Nephron progenitor cell (in vitro differentiated cells): ENCODE measurements around the gene ABHD11.
"Not testable (repeated sequence)": the region's sequence is repeated elsewhere in the genome, so short reads cannot be mapped to it uniquely, and the experiment has no call there.

ENCODE experiments used
- DNase-seq: peaks from one replicate; pipeline ENCODE4 v3.0.0; 2021
- H3K27ac Mint-ChIP-seq: 2 replicates; pipeline ENCODE4 v1.8.0; 2021; ENCODE audit warnings: mild to moderate bottlenecking, moderate library complexity, mixed read lengths
- H3K27me3 Mint-ChIP-seq: 2 replicates; pipeline ENCODE4 v1.8.0; 2021; ENCODE audit warnings: mild to moderate bottlenecking, low read depth, mixed read lengths; ENCODE audit not compliant: poor library complexity
- H3K36me3 Mint-ChIP-seq: 2 replicates; pipeline ENCODE4 v1.8.0; 2021; ENCODE audit warnings: low read depth, mixed read lengths
- H3K4me1 Mint-ChIP-seq: 2 replicates; pipeline ENCODE4 v1.8.0; 2021; ENCODE audit warnings: mixed read lengths
- H3K4me3 Mint-ChIP-seq: 2 replicates; pipeline ENCODE4 v1.8.0; 2021; ENCODE audit warnings: mild to moderate bottlenecking, moderate library complexity, mixed read lengths
- H3K9me3 Mint-ChIP-seq: 2 replicates; pipeline ENCODE4 v1.8.0; 2021; ENCODE audit warnings: mild to moderate bottlenecking, moderate library complexity, mixed read lengths
- CTCF ChIP-seq: fragments of 200-600 bp; sonication (generic); IDR thresholded peaks from 2 replicates; pipeline ENCODE4 v1.5.0; 2021; ENCODE audit warnings: antibody characterized with exemption

ABHD11 gene

GRCh38 chr7:73738612-73739386 lies at the start of gene ABHD11:
TSS of gene ABHD11 (minus strand) at chr7:73738802. CDS start at chr7:73738770, 32 bp downstream.
- H3K9me3 Mint-ChIP-seq = no peaks in the 10 kb centered on the region
- H3K27me3 Mint-ChIP-seq = peaks cover 15% of the 10 kb centered on the region
- peaks cover 46% of the 10 kb centered on the region for H3K4me1 Mint-ChIP-seq
- H3K27ac Mint-ChIP-seq = peak within 1 kb of the TSS; percentile 88
- peak within 1 kb of the TSS; percentile 90 for H3K4me3 Mint-ChIP-seq
- H3K36me3 Mint-ChIP-seq = peaks cover 6% of the 10 kb centered on the region
- peak; percentile 99 for DNase-seq
- TF ChIP-seq CTCF = no peak

- H3K36me3 Mint-ChIP-seq = not testable (repeated sequence)
These were observed 49.1 kb upstream of the ABHD11 start for GRCh38 chr7:73787786-73788048.

GRCh38 chr7:73786588-73786987 lies 48.0 kb upstream of the ABHD11 start:
- no peak for DNase-seq
- Mint-ChIP-seq H3K36me3 (peaks cover 4% of the 10 kb centered on the region), H3K27me3 (peaks cover 20% of the 10 kb centered on the region), H3K9me3 (peaks cover 47% of the 10 kb centered on the region), H3K4me1 (no peaks in the 10 kb centered on the region), H3K4me3 (no peak overlapping the region), H3K27ac (no peak overlapping the region)
- no peak for TF ChIP-seq CTCF

More at GRCh38 chr7:73787786-73788048, 49.1 kb upstream of the ABHD11 start:
- H3K27ac Mint-ChIP-seq, H3K4me3 Mint-ChIP-seq, DNase-seq: not testable (repeated sequence)
- Mint-ChIP-seq H3K4me1 (peaks cover 10% of the 10 kb centered on the region), H3K27me3 (peaks cover 13% of the 10 kb centered on the region), H3K9me3 (peaks cover 41% of the 10 kb centered on the region)

- Mint-ChIP-seq H3K27ac (no peak overlapping the region), H3K9me3 (peaks cover 24% of the 10 kb centered on the region), H3K27me3 (peaks cover 51% of the 10 kb centered on the region), H3K36me3 (peaks cover 4% of the 10 kb centered on the region), H3K4me1 (no peaks in the 10 kb centered on the region), H3K4me3 (no peak overlapping the region)
- no peak for DNase-seq
- TF ChIP-seq CTCF = no peak
These were observed 40.9 kb upstream of the ABHD11 start for GRCh38 chr7:73779517-73779916.

GRCh38 chr7:73778801-73779389 lies 40.3 kb upstream of the ABHD11 start:
- H3K4me3 Mint-ChIP-seq = no peak overlapping the region
- H3K27ac Mint-ChIP-seq = no peak overlapping the region
- TF ChIP-seq CTCF = no peak
- H3K36me3 Mint-ChIP-seq = peaks cover 4% of the 10 kb centered on the region
- no peak for DNase-seq
- no peaks in the 10 kb centered on the region for H3K4me1 Mint-ChIP-seq
- H3K9me3 Mint-ChIP-seq = peaks cover 21% of the 10 kb centered on the region
- peaks cover 51% of the 10 kb centered on the region for H3K27me3 Mint-ChIP-seq

GRCh38 chr7:73774923-73775322 lies 36.3 kb upstream of the ABHD11 start:
- DNase-seq = no peak
- H3K36me3 Mint-ChIP-seq = no peaks in the 10 kb centered on the region
- no peak overlapping the region for H3K27ac Mint-ChIP-seq
- no peak for TF ChIP-seq CTCF
- peaks cover 62% of the 10 kb centered on the region for H3K27me3 Mint-ChIP-seq
- no peak overlapping the region for H3K4me3 Mint-ChIP-seq
- H3K9me3 Mint-ChIP-seq = no peaks in the 10 kb centered on the region
- peaks cover 6% of the 10 kb centered on the region for H3K4me1 Mint-ChIP-seq
